PC-9 (cell line): ENCODE results near the gene PODXL2.

Experiments
- EZH2 ChIP-seq: fragments of 200-600 bp; sonication (generic); IDR thresholded peaks from 2 replicates; pipeline ENCODE4 v1.8.0; 2017; ENCODE audit warnings: antibody characterized with exemption, low read depth
- TF ChIP-seq, protein P1 (sequence below): fragments of 200-600 bp; sonication (generic); conservative IDR thresholded peaks from 2 replicates; pipeline ENCODE4 v1.6.1; 2017; ENCODE audit warnings: mixed run types, antibody characterized with exemption, mild to moderate bottlenecking, moderate library complexity

DNA sequence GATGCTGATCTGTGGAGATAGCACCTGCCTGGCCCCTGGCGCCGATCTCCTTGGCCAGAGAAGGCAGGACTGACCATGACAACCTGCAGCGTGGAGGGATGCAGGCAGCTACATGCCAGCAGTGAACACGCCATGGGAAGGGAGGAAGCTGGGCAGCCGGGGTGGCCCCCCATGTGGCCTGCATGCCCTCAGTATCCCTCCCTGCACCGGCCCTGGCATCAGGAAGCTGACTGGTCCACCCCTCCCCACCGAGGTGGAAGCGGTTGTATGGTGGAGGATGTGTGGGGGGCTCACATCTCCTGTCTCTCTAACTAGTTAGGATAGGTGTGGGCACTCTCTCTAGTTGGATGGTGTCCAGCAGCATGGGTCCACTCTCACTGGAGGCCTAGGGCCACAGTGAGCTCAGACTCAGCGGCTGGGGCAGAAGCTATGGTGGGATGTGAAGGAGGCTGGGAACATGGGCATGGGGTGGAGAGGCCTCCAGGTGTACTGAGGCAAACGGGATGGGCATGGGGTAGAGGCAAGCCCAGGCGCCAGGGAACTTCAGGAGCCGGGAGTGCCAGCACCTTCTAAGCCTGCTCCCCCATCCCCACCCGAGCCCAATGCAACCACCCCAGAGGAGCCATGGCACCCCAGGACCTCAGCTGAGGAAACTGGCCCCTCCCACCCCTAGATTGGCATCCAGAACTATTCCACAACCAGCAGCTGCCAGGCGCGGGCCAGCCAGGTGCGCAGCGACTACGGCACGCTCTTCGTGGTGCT is 42.0 kb downstream of the PODXL2 start:
- TF ChIP-seq, protein P1, sequence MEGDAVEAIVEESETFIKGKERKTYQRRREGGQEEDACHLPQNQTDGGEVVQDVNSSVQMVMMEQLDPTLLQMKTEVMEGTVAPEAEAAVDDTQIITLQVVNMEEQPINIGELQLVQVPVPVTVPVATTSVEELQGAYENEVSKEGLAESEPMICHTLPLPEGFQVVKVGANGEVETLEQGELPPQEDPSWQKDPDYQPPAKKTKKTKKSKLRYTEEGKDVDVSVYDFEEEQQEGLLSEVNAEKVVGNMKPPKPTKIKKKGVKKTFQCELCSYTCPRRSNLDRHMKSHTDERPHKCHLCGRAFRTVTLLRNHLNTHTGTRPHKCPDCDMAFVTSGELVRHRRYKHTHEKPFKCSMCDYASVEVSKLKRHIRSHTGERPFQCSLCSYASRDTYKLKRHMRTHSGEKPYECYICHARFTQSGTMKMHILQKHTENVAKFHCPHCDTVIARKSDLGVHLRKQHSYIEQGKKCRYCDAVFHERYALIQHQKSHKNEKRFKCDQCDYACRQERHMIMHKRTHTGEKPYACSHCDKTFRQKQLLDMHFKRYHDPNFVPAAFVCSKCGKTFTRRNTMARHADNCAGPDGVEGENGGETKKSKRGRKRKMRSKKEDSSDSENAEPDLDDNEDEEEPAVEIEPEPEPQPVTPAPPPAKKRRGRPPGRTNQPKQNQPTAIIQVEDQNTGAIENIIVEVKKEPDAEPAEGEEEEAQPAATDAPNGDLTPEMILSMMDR = no peak
- TF ChIP-seq EZH2 = no peak
